22Rv1 (cell line): ENCODE data around the gene POLR3A.

Experiments
- H3K27ac ChIP-seq: fragments of 450-650 bp; 2 replicates; pipeline ENCODE4 v1.5.1; 2017
- CTCF ChIP-seq: fragments of 450-650 bp; IDR thresholded peaks from 2 replicates; pipeline ENCODE4 v1.5.1; 2017; ENCODE audit warnings: mild to moderate bottlenecking
- ZFX ChIP-seq: fragments of 450-650 bp; IDR thresholded peaks from 2 replicates; pipeline ENCODE4 v1.6.1; 2017; ENCODE audit warnings: antibody characterized with exemption, borderline replicate concordance

POLR3A gene

GRCh38 chr10:77926566-77927401 is 102.5 kb downstream of the POLR3A start, which contains the start of gene DLG5:
TSS of gene DLG5 (minus strand) at chr10:77926755. CDS start at chr10:77926520, 235 bp downstream.
- H3K27ac ChIP-seq = peak within 1 kb of the TSS; percentile 79
- no peak for TF ChIP-seq ZFX
- no peak for TF ChIP-seq CTCF

DNA sequence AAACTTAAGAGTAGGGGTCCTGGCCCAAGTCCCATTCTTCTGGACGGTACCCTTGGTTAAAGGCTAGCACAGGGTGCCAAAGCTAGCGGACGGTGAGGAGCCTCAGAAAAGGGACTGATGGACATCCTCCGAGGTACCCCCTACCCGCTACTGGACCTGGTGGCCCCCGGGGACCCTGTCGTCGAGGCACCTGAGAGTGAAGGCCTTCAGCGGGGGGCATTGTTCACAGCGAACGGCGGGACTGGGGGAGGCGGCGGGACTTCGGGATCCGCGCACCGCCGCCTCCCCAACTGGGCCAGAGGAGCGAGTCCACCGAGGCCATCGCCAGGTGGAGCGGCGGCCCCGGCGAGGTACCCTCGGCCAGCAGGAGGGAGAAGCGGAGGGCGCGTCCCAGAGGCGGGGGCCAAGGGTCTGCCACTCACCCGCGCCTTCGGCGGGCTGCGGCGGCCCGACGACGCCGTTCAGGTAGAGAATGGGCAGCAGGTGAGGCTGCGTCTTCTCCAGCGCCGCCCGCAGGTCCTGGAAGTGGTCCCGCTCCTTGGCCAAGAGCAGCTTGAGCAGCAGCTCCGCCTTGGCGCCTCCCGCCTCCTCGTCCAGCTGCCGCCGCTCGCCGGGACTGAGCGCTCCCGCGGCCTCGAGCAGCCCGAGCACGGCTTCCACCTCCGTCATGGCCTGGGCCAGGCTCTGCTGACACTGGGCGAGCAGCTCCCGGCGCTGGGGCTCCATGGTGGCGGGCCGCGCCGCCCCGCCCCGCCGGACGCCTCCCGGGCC is 103.3 kb downstream of the POLR3A start:
- H3K27ac ChIP-seq = peak overlapping the region; percentile 79
- TF ChIP-seq ZFX = no peak
- TF ChIP-seq CTCF = peak; percentile 49

- H3K27ac ChIP-seq = peak overlapping the region; percentile 79
- TF ChIP-seq ZFX = no peak
- no peak for TF ChIP-seq CTCF
These were observed 103.9 kb downstream of the POLR3A start for GRCh38 chr10:77925410-77925794.

- no peak overlapping the region for H3K27ac ChIP-seq
- TF ChIP-seq CTCF (no peak), ZFX (no peak)
These were observed 106.6 kb downstream of the POLR3A start for GRCh38 chr10:77922566-77923179.

GRCh38 chr10:77922055-77922454 is 107.3 kb downstream of the POLR3A start:
- TF ChIP-seq ZFX (no peak), CTCF (no peak)
- H3K27ac ChIP-seq = no peak overlapping the region

GRCh38 chr10:77921395-77921794 is 107.9 kb downstream of the POLR3A start:
- TF ChIP-seq CTCF (no peak), ZFX (no peak)
- H3K27ac ChIP-seq = no peak overlapping the region

GRCh38 chr10:77920495-77920894 is 108.8 kb downstream of the POLR3A start:
- no peak for TF ChIP-seq ZFX
- TF ChIP-seq CTCF = no peak
- no peak overlapping the region; the same call in 1 of the 2 replicates for H3K27ac ChIP-seq
